GM21717 (cell line): Measurements from ENCODE around the gene TTC29.
"Not testable (repeated sequence)": the region's sequence is repeated elsewhere in the genome, so short reads cannot be mapped to it uniquely, and the experiment has no call there.

ENCODE experiments used
- ATAC-seq: cut with Tn5 transposase; IDR thresholded peaks from one replicate; pipeline ENCODE4 v1.9.1; 2021; ENCODE audit warnings: mild to moderate bottlenecking, moderate library complexity; ENCODE audit not compliant: unreplicated experiment

The TTC29 gene

GRCh38 chr4:146883070-146883469 is 62.6 kb downstream of the TTC29 start:
- no peak for ATAC-seq

DNA sequence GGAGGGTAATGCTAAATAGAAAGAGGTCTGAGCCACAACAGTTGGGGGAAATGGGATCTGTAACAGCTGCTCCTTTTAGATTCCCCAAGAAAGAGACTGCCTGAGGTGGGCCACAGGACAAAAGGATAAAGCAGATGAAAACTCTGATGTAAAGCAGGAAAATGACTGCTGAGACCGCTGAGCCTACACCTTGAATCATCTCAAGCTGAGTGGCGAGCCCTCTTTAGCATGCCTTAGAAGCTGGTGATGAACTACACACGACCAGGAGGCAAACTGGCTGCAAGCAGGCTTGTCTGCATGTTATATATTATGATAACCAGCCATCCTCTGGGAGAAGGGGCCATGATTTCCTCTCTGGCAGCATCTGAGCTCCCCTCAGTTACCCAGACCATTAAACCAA is 88.4 kb downstream of the TTC29 start:
- no peak for ATAC-seq

DNA sequence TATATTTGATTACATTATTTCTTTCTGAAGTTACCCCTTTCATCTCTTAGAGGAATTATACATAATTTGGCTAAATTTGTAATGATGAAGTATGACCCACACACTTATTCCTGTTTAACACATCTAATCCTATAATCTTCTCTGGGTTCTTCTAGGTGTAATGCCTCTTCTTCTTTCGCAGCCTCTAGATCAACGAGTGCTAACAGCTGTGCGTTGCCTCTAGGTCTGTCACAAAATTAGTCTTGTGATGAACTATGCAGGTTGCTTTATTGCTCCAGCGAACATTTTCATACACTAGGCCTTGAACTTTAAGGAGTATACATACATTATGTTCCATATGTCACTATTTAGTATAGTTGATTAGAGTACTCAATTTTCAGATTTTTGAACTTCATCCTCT is 89.9 kb downstream of the TTC29 start:
- no peak for ATAC-seq

DNA sequence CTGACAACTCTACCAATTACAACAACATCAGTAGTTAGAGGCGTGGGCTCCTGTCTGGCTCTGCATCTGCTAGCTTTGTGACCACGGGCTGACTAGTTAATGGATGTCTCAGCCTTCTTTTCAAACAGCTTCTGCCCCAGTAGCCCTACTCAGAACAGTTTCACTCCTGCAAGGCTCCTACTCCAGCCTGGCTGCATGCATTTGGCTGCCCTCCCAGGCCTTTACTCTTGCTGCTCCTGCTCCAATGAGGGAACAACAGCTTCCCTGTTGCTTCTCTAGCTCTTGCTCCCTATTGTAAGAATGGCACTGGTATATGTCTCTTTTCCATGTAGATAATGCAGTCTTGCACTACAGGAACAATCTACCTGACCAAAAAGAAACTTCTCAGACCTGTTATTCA is 93.3 kb downstream of the TTC29 start:
- no peak for ATAC-seq

GRCh38 chr4:146847345-146847744 is 98.3 kb downstream of the TTC29 start:
- no peak for ATAC-seq

DNA sequence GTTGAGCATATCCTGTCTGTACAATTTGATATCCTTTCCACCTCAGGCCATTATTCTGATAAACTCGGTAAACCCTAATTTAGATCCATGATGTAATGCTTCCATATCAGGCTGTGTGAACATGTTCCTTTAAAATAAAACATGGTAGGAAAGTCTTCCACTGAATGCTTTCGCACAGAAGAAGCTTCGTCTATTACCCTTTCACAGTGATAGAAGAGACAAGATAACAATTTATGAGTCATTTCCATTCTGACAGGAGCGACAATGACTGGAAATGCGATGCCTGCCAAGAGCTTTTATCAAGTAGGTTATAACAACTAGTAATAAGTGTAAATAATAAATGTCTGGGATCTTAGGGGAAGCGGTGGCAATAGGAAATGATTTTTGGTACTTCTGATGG is 98.8 kb downstream of the TTC29 start:
- ATAC-seq, result no peak

GRCh38 chr4:146844761-146845160 is 100.9 kb downstream of the TTC29 start:
- no peak for ATAC-seq

DNA sequence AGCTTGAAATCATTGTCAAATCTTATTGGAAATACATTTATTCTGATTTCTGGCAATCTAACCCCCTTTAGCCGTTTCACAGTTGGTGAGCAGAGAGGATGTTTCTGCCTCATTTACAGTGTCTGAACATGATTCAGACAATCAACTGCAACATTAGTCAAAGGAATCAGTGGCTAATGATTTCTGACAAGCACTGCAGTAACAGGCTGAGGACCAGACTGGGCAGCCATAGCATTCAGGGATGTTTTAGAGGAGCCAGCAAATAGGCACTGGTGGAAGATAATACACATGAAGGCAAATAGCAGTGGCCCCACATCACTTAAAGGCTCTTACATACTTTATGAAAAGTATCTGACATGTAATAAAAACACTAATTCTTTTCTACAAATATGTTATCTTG is 102.8 kb downstream of the TTC29 start:
- ATAC-seq, result no peak

DNA sequence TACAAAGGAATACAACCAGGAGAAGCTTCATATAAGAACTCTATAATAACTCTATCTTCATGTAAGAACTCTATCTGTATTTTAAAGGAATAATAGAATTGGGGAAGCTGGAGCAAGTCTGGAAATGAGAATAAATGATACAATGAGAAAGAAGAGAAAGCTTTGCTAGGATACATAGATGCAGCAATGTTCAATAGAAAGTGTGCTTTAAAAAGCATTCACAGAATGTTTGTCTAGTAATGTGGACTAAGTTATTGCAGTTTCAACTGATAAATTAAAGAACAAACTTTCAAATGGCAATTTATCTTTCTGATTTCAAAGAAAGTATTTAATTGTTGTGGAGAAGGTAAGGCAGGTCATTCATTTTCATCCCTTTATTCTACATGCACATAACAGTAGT is 104.9 kb downstream of the TTC29 start:
- no peak for ATAC-seq

DNA sequence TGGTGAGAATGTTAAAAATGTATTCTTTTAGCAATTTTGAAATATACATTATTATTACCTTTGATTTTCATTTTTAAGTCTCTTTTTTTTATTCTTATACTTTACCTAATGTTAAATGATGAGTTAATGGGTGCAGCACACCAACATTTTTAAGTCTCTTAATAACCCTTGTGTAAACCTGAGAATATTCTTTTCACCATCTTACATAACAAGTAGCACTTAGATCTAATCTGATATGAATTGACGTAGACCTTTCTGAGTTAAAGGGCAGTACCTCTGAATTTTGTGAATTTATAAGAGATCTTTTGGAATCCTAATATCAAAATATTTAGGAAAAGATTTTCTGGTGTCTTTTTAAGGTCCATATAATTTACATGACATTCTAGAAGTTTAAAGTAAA is 110.6 kb downstream of the TTC29 start:
- ATAC-seq, result no peak

- ATAC-seq, result no peak
Observed at GRCh38 chr4:146834263-146835034, 111.2 kb downstream of the TTC29 start.

DNA sequence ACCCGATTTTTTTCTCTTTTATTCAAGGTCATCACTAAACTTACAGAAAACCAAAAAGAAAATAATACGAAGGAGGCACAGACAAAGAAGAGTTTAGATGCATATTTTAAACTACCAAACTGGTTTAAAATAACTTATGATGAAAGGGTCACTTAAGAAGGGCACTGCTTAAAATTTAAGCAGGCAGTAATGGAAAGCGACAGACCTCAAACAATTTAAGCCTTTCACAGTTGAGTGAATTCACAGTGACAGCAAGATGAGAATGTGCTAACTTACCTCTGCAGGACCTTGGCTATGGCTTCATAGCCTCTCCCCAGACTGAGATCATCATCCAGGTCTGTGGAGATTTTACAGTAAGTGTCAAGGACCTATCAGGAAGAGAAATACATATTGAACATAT is 112.1 kb downstream of the TTC29 start:
- ATAC-seq, result no peak

DNA sequence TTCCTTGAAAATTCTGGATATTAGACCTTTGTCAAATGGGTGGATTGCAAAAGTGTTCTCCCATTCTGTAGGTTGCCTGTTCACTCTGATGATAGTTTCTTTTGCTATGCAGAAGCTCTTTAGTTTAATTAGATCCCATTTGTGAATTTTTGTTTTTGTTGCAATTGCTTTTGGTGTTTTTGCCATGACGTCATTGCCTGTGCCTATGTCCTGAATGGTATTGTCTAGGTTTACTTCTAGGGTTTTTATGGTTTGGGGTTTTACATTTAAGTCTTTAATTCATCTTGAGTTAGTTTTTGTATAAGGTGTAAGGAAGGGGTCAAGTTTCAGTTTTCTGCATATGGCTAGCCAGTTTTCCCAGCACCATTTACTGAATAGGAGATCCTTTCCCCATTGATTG is 122.7 kb downstream of the TTC29 start:
- ATAC-seq, result not testable (repeated sequence)

- ATAC-seq, result no peak
Observed at GRCh38 chr4:146814750-146815149, 130.9 kb downstream of the TTC29 start.

DNA sequence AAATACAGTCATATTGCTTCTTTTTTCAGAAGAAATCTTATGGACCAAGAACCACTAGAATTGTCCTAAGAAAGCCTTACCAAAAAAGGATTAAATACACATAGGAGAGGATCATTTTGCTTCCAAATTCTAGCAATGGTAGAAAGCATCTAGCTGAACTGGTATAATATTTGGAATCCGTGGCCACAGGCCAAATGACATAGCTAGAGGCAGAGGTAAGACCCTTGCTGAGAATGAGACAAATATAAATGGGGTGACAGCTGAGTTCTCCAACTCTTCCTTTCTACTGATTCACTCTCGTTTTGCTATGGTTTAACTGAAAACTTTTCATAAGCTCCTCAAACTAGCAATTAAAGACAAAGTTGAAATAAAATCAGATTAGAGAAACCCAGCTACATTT is 150.0 kb downstream of the TTC29 start:
- no peak for ATAC-seq

GRCh38 chr4:146793727-146794126 is 151.9 kb downstream of the TTC29 start:
- no peak for ATAC-seq

DNA sequence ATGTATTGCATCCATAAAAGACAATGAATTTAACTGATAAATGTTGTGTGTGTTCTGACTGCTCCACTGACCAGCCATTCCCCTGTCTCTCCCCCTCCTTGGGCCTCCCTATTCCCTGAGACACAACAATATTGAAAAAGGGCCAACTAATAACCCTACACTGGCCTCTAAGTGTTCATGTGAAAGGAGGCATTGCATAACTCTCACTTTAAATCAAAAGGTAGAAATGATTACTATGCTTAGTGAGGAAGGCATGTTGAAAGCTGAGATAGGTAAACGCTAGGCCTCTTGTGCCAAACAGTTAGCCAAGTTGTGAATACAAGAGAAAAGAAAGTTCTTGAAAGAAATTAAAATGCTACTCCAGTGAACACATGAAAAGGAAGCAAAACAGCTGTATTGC is 154.2 kb downstream of the TTC29 start:
- no peak for ATAC-seq

DNA sequence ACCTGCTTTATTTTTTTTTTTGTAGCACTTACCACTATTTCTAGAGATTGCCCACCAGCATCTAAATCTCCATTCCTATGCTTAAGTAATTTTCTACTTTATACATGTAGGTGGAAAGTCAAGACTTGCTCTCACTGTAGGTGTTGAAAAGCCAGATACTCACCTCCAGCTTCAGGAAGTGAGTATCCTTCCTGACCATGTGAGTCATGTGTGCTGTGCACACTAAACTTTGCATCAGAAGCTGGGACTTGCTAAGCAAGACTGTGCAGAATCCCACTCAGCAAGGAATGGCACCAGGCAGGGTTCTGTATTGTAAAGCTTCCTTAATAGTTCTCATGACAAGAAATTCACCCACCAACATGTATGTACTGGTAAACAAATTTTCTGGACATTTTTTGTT is 155.1 kb downstream of the TTC29 start:
- no peak for ATAC-seq

GRCh38 chr4:146787731-146788130 is 157.9 kb downstream of the TTC29 start:
- no peak for ATAC-seq

DNA sequence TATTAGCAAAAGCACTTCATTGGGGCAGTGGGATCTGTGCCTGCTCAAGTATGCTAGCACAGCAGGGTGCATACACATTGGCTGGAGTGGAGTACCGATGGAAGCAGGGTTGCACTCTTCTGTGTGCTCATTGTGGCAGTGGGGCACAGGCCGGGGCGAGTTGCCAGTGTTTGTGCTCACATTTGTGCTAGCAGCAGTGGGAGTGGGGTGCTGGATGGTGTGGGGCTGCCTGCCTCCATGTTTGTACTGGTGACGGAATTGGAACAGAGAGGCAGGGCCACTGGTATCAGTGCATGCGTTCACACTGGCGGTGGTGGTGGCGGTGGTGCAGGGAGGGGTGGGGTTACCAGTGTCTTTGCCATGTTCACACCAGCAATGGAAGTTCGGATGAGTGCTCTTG is 169.0 kb downstream of the TTC29 start:
- ATAC-seq, result no peak

GRCh38 chr4:146763560-146763959 is 182.1 kb downstream of the TTC29 start:
- peak; percentile 72 for ATAC-seq

- no peak for ATAC-seq
Observed at GRCh38 chr4:146762016-146762415, 183.6 kb downstream of the TTC29 start.

- no peak for ATAC-seq
Observed at GRCh38 chr4:146742416-146742815, 203.2 kb downstream of the TTC29 start.
